Measurements from ENCODE around the gene ZNF668. TPM values are rescaled to one million over a fixed set of nuclear protein-coding genes. Genes with fewer than 3 reads are reported as not detected.

ZNF668 gene
- total RNA-seq, 1 donor from 2014 or later: 13.6 TPM

- peaks cover 22% of the 10 kb centered on the region for H3K4me1 Mint-ChIP-seq (ENCODE audit: unreplicated experiment)
- H3K27ac Mint-ChIP-seq (ENCODE audit: unreplicated experiment): no peak overlapping the region
- no peak for DNase-seq (ENCODE audit: low spot score)
- peaks cover 6% of the 10 kb centered on the region for H3K27me3 Mint-ChIP-seq (ENCODE audit: unreplicated experiment)
- peaks cover under 1% of the 10 kb centered on the region for H3K36me3 Mint-ChIP-seq (ENCODE audit: low read depth, unreplicated experiment)
- H3K9me3 Mint-ChIP-seq (ENCODE audit: unreplicated experiment): no peaks in the 10 kb centered on the region
- no peak overlapping the region for H3K4me3 Mint-ChIP-seq (ENCODE audit: unreplicated experiment)
- TF ChIP-seq, protein P1, sequence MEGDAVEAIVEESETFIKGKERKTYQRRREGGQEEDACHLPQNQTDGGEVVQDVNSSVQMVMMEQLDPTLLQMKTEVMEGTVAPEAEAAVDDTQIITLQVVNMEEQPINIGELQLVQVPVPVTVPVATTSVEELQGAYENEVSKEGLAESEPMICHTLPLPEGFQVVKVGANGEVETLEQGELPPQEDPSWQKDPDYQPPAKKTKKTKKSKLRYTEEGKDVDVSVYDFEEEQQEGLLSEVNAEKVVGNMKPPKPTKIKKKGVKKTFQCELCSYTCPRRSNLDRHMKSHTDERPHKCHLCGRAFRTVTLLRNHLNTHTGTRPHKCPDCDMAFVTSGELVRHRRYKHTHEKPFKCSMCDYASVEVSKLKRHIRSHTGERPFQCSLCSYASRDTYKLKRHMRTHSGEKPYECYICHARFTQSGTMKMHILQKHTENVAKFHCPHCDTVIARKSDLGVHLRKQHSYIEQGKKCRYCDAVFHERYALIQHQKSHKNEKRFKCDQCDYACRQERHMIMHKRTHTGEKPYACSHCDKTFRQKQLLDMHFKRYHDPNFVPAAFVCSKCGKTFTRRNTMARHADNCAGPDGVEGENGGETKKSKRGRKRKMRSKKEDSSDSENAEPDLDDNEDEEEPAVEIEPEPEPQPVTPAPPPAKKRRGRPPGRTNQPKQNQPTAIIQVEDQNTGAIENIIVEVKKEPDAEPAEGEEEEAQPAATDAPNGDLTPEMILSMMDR (IDR thresholded peaks at IDR 0.05; ENCODE audit: unreplicated experiment): no peak
Observed at GRCh38 chr16:31029272-31029671, 44.8 kb downstream of the ZNF668 start.

DNA sequence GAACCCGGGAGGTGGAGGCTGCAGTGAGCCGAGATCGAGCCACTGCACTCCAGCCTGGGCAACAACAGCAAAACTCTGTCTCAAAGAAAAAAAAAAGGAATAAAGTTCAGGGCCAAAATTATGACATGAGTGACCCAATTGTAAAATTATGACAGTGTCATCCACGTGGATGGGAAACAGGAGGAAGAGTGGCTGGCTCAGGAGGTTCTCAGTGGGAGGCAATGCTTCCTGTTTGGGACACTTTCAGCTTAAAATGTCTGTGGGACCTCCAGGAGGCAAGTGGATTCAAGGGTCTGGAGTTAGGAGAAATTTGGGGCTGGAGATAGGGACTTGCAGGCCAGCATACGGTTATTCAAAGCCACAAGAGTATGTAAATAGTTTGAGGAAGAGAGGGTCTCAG, 48.7 kb downstream of the ZNF668 start:
- H3K27ac Mint-ChIP-seq (ENCODE audit: unreplicated experiment): peak overlapping the region; percentile 27
- H3K36me3 Mint-ChIP-seq (ENCODE audit: low read depth, unreplicated experiment): no peaks in the 10 kb centered on the region
- TF ChIP-seq, protein P1 (IDR thresholded peaks at IDR 0.05; ENCODE audit: unreplicated experiment): no peak
- DNase-seq (ENCODE audit: low spot score): no peak
- no peak overlapping the region for H3K4me3 Mint-ChIP-seq (ENCODE audit: unreplicated experiment)
- no peaks in the 10 kb centered on the region for H3K9me3 Mint-ChIP-seq (ENCODE audit: unreplicated experiment)
- H3K4me1 Mint-ChIP-seq (ENCODE audit: unreplicated experiment): peaks cover 7% of the 10 kb centered on the region
- H3K27me3 Mint-ChIP-seq (ENCODE audit: unreplicated experiment): no peaks in the 10 kb centered on the region

- Mint-ChIP-seq H3K36me3 (ENCODE audit: low read depth, unreplicated experiment) (no peaks in the 10 kb centered on the region), H3K4me3 (ENCODE audit: unreplicated experiment) (no peak overlapping the region), H3K27ac (ENCODE audit: unreplicated experiment) (no peak overlapping the region), H3K4me1 (ENCODE audit: unreplicated experiment) (peaks cover 7% of the 10 kb centered on the region), H3K27me3 (ENCODE audit: unreplicated experiment) (peaks cover 1% of the 10 kb centered on the region), H3K9me3 (ENCODE audit: unreplicated experiment) (no peaks in the 10 kb centered on the region)
- TF ChIP-seq, protein P1 (IDR thresholded peaks at IDR 0.05; ENCODE audit: unreplicated experiment): no peak
- no peak for DNase-seq (ENCODE audit: low spot score)
Observed at GRCh38 chr16:31023627-31024226, 50.3 kb downstream of the ZNF668 start.

GRCh38 chr16:31023252-31023602, 50.8 kb downstream of the ZNF668 start:
- Mint-ChIP-seq H3K36me3 (ENCODE audit: low read depth, unreplicated experiment) (no peaks in the 10 kb centered on the region), H3K27me3 (ENCODE audit: unreplicated experiment) (peaks cover 1% of the 10 kb centered on the region), H3K4me3 (ENCODE audit: unreplicated experiment) (no peak overlapping the region), H3K9me3 (ENCODE audit: unreplicated experiment) (no peaks in the 10 kb centered on the region), H3K27ac (ENCODE audit: unreplicated experiment) (no peak overlapping the region), H3K4me1 (ENCODE audit: unreplicated experiment) (peaks cover 7% of the 10 kb centered on the region)
- DNase-seq (ENCODE audit: low spot score): no peak
- TF ChIP-seq, protein P1 (IDR thresholded peaks at IDR 0.05; ENCODE audit: unreplicated experiment): no peak

- peaks cover 1% of the 10 kb centered on the region for H3K27me3 Mint-ChIP-seq (ENCODE audit: unreplicated experiment)
- DNase-seq (ENCODE audit: low spot score): no peak
- no peaks in the 10 kb centered on the region for H3K36me3 Mint-ChIP-seq (ENCODE audit: low read depth, unreplicated experiment)
- TF ChIP-seq, protein P1 (IDR thresholded peaks at IDR 0.05; ENCODE audit: unreplicated experiment): no peak
- H3K4me1 Mint-ChIP-seq (ENCODE audit: unreplicated experiment): peaks cover 7% of the 10 kb centered on the region
- no peak overlapping the region for H3K4me3 Mint-ChIP-seq (ENCODE audit: unreplicated experiment)
- H3K27ac Mint-ChIP-seq (ENCODE audit: unreplicated experiment): no peak overlapping the region
- H3K9me3 Mint-ChIP-seq (ENCODE audit: unreplicated experiment): no peaks in the 10 kb centered on the region
Observed at GRCh38 chr16:31022544-31023251, 51.3 kb downstream of the ZNF668 start.

All from endothelial cell (in vitro differentiated cells).